Neural progenitor cell (in vitro differentiated cells): ENCODE data around the gene RPH3AL.

Source experiments
- CTCF ChIP-seq: fragments of 200-600 bp; sonication (generic); IDR thresholded peaks from 2 replicates; pipeline ENCODE4 v1.5.1; 2017; ENCODE audit warnings: antibody characterized with exemption, mild to moderate bottlenecking
- EZH2 ChIP-seq: fragments of 200-600 bp; sonication (generic); IDR thresholded peaks from 2 replicates; pipeline ENCODE4 v1.6.1; 2017; ENCODE audit warnings: antibody characterized with exemption, mild to moderate bottlenecking, moderate library complexity
- EZH2phosphoT487 ChIP-seq: fragments of 200-600 bp; sonication (generic); IDR thresholded peaks from 2 replicates; pipeline ENCODE4 v1.6.1; 2017; ENCODE audit warnings: antibody characterized with exemption

- TF ChIP-seq CTCF (no peak), EZH2phosphoT487 (no peak), EZH2 (no peak)
Measured at GRCh38 chr17:320139-320538, 32.5 kb downstream of the RPH3AL start.
